HG02981 (cell line): ENCODE data around the gene PRR5L.
A peak's percentile ranks its signal among the peaks of the same experiment; 100 is the strongest.

Source experiments
- ATAC-seq: cut with Tn5 transposase; IDR thresholded peaks from one replicate; pipeline ENCODE4 v1.9.1; 2021; ENCODE audit warnings: mild to moderate bottlenecking, moderate library complexity; ENCODE audit not compliant: unreplicated experiment

PRR5L gene

GRCh38 chr11:36398231-36398953 lies 102.3 kb downstream of the PRR5L start:
- no peak for ATAC-seq

- no peak for ATAC-seq
These were observed 103.1 kb downstream of the PRR5L start for GRCh38 chr11:36399236-36399635.

GRCh38 chr11:36399745-36400144 lies 103.7 kb downstream of the PRR5L start:
- no peak for ATAC-seq

- ATAC-seq = no peak
These were observed 104.8 kb downstream of the PRR5L start for GRCh38 chr11:36400766-36401455.

GRCh38 chr11:36402568-36403170 lies 106.6 kb downstream of the PRR5L start:
- ATAC-seq = no peak

GRCh38 chr11:36403661-36404060 lies 107.6 kb downstream of the PRR5L start:
- ATAC-seq = no peak

- no peak for ATAC-seq
These were observed 108.7 kb downstream of the PRR5L start for GRCh38 chr11:36404831-36405230.

GRCh38 chr11:36405585-36406367 lies 109.7 kb downstream of the PRR5L start:
- no peak for ATAC-seq

GRCh38 chr11:36407356-36407755 lies 111.3 kb downstream of the PRR5L start:
- no peak for ATAC-seq

- no peak for ATAC-seq
These were observed 112.5 kb downstream of the PRR5L start for GRCh38 chr11:36408498-36409136.

GRCh38 chr11:36409152-36409816 lies 113.2 kb downstream of the PRR5L start:
- no peak for ATAC-seq

- ATAC-seq = peak; percentile 82
These were observed 115.1 kb downstream of the PRR5L start for GRCh38 chr11:36411202-36411640.

- no peak for ATAC-seq
These were observed 116.8 kb downstream of the PRR5L start for GRCh38 chr11:36412781-36413383.

GRCh38 chr11:36417154-36417553 lies 121.1 kb downstream of the PRR5L start:
- peak; percentile 58 for ATAC-seq

- ATAC-seq = no peak
These were observed 123.8 kb downstream of the PRR5L start for GRCh38 chr11:36419791-36420424.

- no peak for ATAC-seq
These were observed 125.6 kb downstream of the PRR5L start for GRCh38 chr11:36421546-36422155.

- ATAC-seq = no peak
These were observed 129.5 kb downstream of the PRR5L start for GRCh38 chr11:36425561-36426081.

GRCh38 chr11:36426226-36426848 lies 130.2 kb downstream of the PRR5L start:
- ATAC-seq = no peak
